MM.1S (cell line): ENCODE results near the gene PLEKHB1.
A peak's percentile ranks its signal among the peaks of the same experiment; 100 is the strongest.

ENCODE experiments used
- DNase-seq: peaks from one replicate; pipeline ENCODE4 v3.0.0-alpha.2; 2015
- H2AFZ ChIP-seq: fragments of 300-600 bp; sonication (generic); 2 replicates; pipeline ENCODE4 v1.6.0; 2016; ENCODE audit warnings: antibody characterized with exemption, low read length
- H3F3A ChIP-seq: fragments of 300-600 bp; sonication (generic); 2 replicates; pipeline ENCODE4 v1.6.1; 2016; ENCODE audit warnings: mild to moderate bottlenecking, antibody characterized with exemption, low read length, moderate library complexity, mixed read lengths; ENCODE audit not compliant: insufficient read depth
- H3K27ac ChIP-seq: fragments of 300-600 bp; sonication (generic); 2 replicates; pipeline ENCODE4 v1.5.1; 2016; ENCODE audit warnings: mild to moderate bottlenecking, low read length
- H3K27me3 ChIP-seq: fragments of 300-600 bp; sonication (generic); replicated peaks from 2 replicates; pipeline ENCODE4 v1.6.0; 2016; ENCODE audit warnings: low read length; ENCODE audit not compliant: insufficient read depth
- H3K36me3 ChIP-seq: fragments of 300-600 bp; sonication (generic); replicated peaks from 2 replicates; pipeline ENCODE4 v1.6.1; 2016; ENCODE audit warnings: mild to moderate bottlenecking, low read length, mixed read lengths; ENCODE audit not compliant: insufficient read depth
- H3K4me1 ChIP-seq: fragments of 300-600 bp; sonication (generic); 2 replicates; pipeline ENCODE4 v1.6.1; 2016; ENCODE audit warnings: low read length, mixed read lengths
- H3K4me2 ChIP-seq: fragments of 300-600 bp; sonication (generic); 2 replicates; pipeline ENCODE4 v1.6.0; 2016; ENCODE audit warnings: low read depth, low read length
- H3K4me3 ChIP-seq: fragments of 300-600 bp; sonication (generic); 2 replicates; pipeline ENCODE4 v1.5.1; 2016; ENCODE audit warnings: low read length, mixed read lengths
- H3K79me2 ChIP-seq: fragments of 300-600 bp; sonication (generic); 2 replicates; pipeline ENCODE4 v1.6.1; 2016; ENCODE audit warnings: mixed run types, low read length, mixed read lengths
- H3K9ac ChIP-seq: fragments of 300-600 bp; sonication (generic); 2 replicates; pipeline ENCODE4 v1.6.1; 2016; ENCODE audit warnings: low read length, mixed read lengths
- H3K9me2 ChIP-seq: fragments of 300-600 bp; sonication (generic); replicated peaks from 2 replicates; pipeline ENCODE4 v1.6.1; 2016; ENCODE audit warnings: mild to moderate bottlenecking, low read length, mixed read lengths; ENCODE audit not compliant: insufficient read depth
- H3K9me3 ChIP-seq: fragments of 300-600 bp; sonication (generic); replicated peaks from 2 replicates; pipeline ENCODE4 v1.6.1; 2016; ENCODE audit warnings: mild to moderate bottlenecking, low read length, mixed read lengths; ENCODE audit not compliant: insufficient read depth
- H4K20me1 ChIP-seq: fragments of 300-600 bp; sonication (generic); 2 replicates; pipeline ENCODE4 v1.6.1; 2016; ENCODE audit warnings: mild to moderate bottlenecking, low read length, moderate library complexity, mixed read lengths; ENCODE audit not compliant: insufficient read depth
- CTCF ChIP-seq: fragments of 300-600 bp; sonication (generic); IDR thresholded peaks from 2 replicates; pipeline ENCODE4 v1.5.1; 2016; ENCODE audit warnings: antibody characterized with exemption, low read length, mixed read lengths
- EZH2 ChIP-seq: fragments of 300-600 bp; sonication (generic); optimal IDR thresholded peaks from 2 replicates; pipeline ENCODE3; 2017; ENCODE audit warnings: low read depth, mild to moderate bottlenecking, antibody characterized with exemption, low read length, mixed read lengths
- EZH2phosphoT487 ChIP-seq: fragments of 300-600 bp; sonication (generic); IDR thresholded peaks from 2 replicates; pipeline ENCODE4 v1.6.1; 2018; ENCODE audit warnings: antibody characterized with exemption, low read length

The PLEKHB1 gene

GRCh38 chr11:73645972-73646631, at the start of gene PLEKHB1:
TSS of gene PLEKHB1 (plus strand) at chr11:73646581. CDS start at chr11:73646609, 28 bp downstream.
- Histone ChIP-seq H3K36me3 (no peaks in the 10 kb centered on the region), H2AFZ (peak within 1 kb of the TSS; percentile 31; the same call in 1 of the 2 replicates), H3K27ac (no peak within 1 kb of the TSS), H3K4me3 (no peak within 1 kb of the TSS), H3K9me3 (no peaks in the 10 kb centered on the region), H3K27me3 (0 out of 2 replicates have a peak, but pooled peaks cover 5% of the 10 kb centered on the region), H3K9ac (no peak within 1 kb of the TSS), H3K4me2 (peak within 1 kb of the TSS; percentile 75; the same call in 1 of the 2 replicates), H4K20me1 (no peaks in the 10 kb centered on the region), H3F3A (no peaks in the 10 kb centered on the region; the same call in 1 of the 2 replicates), H3K9me2 (no peaks in the 10 kb centered on the region), H3K4me1 (0 out of 2 replicates have a peak, but pooled peaks cover 4% of the 10 kb centered on the region), H3K79me2 (no peaks in the 10 kb centered on the region)
- TF ChIP-seq EZH2phosphoT487 = no peak
- no peak for DNase-seq

- no peaks in the 10 kb centered on the region for H3K36me3 ChIP-seq
- H3K4me3 ChIP-seq = peak overlapping the region; percentile 70
- no peaks in the 10 kb centered on the region for H4K20me1 ChIP-seq
- no peaks in the 10 kb centered on the region for H3K9me2 ChIP-seq
- H3K9ac ChIP-seq = peak overlapping the region; percentile 70; the same call in 1 of the 2 replicates
- H3K9me3 ChIP-seq = no peaks in the 10 kb centered on the region
- no peaks in the 10 kb centered on the region for H3K27me3 ChIP-seq
- H2AFZ ChIP-seq = peak overlapping the region; percentile 77
- no peak for DNase-seq
- H3K79me2 ChIP-seq = 0 out of 2 replicates have a peak, but pooled peaks cover 10% of the 10 kb centered on the region
- H3K4me2 ChIP-seq = peak overlapping the region; percentile 87
- no peak overlapping the region for H3K27ac ChIP-seq
- no peaks in the 10 kb centered on the region for H3F3A ChIP-seq
- peaks cover 11% of the 10 kb centered on the region for H3K4me1 ChIP-seq
- TF ChIP-seq EZH2phosphoT487 (no peak), CTCF (no peak), EZH2 (no peak)
Measured at GRCh38 chr11:73597336-73597955, 48.9 kb upstream of the PLEKHB1 start.

GRCh38 chr11:73597956-73598718, 48.2 kb upstream of the PLEKHB1 start, which contains the start of gene FAM168A:
TSS of gene FAM168A (minus strand) at chr11:73598112. CDS start at chr11:73468474, 129,638 bp downstream.
- Histone ChIP-seq H3K9me3 (no peaks in the 10 kb centered on the region), H3K4me2 (peak within 1 kb of the TSS; percentile 87), H3K27me3 (no peaks in the 10 kb centered on the region), H3F3A (no peaks in the 10 kb centered on the region), H3K4me1 (peaks cover 11% of the 10 kb centered on the region), H3K36me3 (no peaks in the 10 kb centered on the region), H3K9ac (peak within 1 kb of the TSS; percentile 70; the same call in 1 of the 2 replicates), H2AFZ (peak within 1 kb of the TSS; percentile 90), H3K27ac (peak within 1 kb of the TSS; percentile 35; the same call in 1 of the 2 replicates), H3K79me2 (0 out of 2 replicates have a peak, but pooled peaks cover 10% of the 10 kb centered on the region), H3K9me2 (no peaks in the 10 kb centered on the region), H3K4me3 (peak within 1 kb of the TSS; percentile 70), H4K20me1 (no peaks in the 10 kb centered on the region)
- TF ChIP-seq CTCF = peak; percentile 31
- TF ChIP-seq EZH2 = no peak
- TF ChIP-seq EZH2phosphoT487 = no peak
- DNase-seq = peak; percentile 95
